Erythroblast (primary cell): ENCODE data around the gene EPM2AIP1.

Experiments used
- GATA1 ChIP-seq: IDR thresholded peaks from 2 replicates; pipeline ENCODE4 v1.6.1; 2011; ENCODE audit warnings: low read depth, mild to moderate bottlenecking, control low read depth, low read length, moderate library complexity
- POLR2A ChIP-seq: IDR thresholded peaks from 2 replicates; pipeline ENCODE4 v1.6.1; 2011; ENCODE audit warnings: mild to moderate bottlenecking, low read length

GRCh38 chr3:37017683-37018082 lies 24.8 kb upstream of the EPM2AIP1 start:
- TF ChIP-seq POLR2A = no peak
- no peak for TF ChIP-seq GATA1
